NCI-H2227 (cell line): ENCODE measurements around the gene MN1.

Experiments
- DNase-seq: peaks from one replicate; lab custom pipeline; 2025; ENCODE audit not compliant: unreplicated experiment; lab: John Stamatoyannopoulos, UW

MN1 gene

GRCh38 chr22:27786291-27786932, 15.1 kb downstream of the MN1 start:
- no peak for DNase-seq

GRCh38 chr22:27785831-27786230, 15.7 kb downstream of the MN1 start:
- no peak for DNase-seq

GRCh38 chr22:27784120-27784475, 17.5 kb downstream of the MN1 start:
- DNase-seq: no peak

GRCh38 chr22:27783436-27784119, 18.0 kb downstream of the MN1 start:
- no peak for DNase-seq

GRCh38 chr22:27782088-27782487, 19.5 kb downstream of the MN1 start:
- no peak for DNase-seq

GRCh38 chr22:27780161-27780575, 21.4 kb downstream of the MN1 start:
- DNase-seq: no peak

- DNase-seq: no peak
Measured at GRCh38 chr22:27779643-27780042, 21.9 kb downstream of the MN1 start.

GRCh38 chr22:27778294-27779090, 23.1 kb downstream of the MN1 start:
- DNase-seq: no peak

- DNase-seq: no peak
Measured at GRCh38 chr22:27777128-27777527, 24.4 kb downstream of the MN1 start.

- no peak for DNase-seq
Measured at GRCh38 chr22:27776650-27776958, 25.0 kb downstream of the MN1 start.

GRCh38 chr22:27775758-27776649, 25.6 kb downstream of the MN1 start:
- DNase-seq: no peak

GRCh38 chr22:27775087-27775698, 26.4 kb downstream of the MN1 start:
- no peak for DNase-seq

- DNase-seq: no peak
Measured at GRCh38 chr22:27774200-27774599, 27.4 kb downstream of the MN1 start.

- DNase-seq: no peak
Measured at GRCh38 chr22:27772984-27773498, 28.5 kb downstream of the MN1 start.

GRCh38 chr22:27772081-27772983, 29.2 kb downstream of the MN1 start:
- no peak for DNase-seq

GRCh38 chr22:27771637-27772036, 29.9 kb downstream of the MN1 start:
- DNase-seq: no peak

GRCh38 chr22:27769012-27769411, 32.5 kb downstream of the MN1 start:
- no peak for DNase-seq

- DNase-seq: no peak
Measured at GRCh38 chr22:27768027-27768653, 33.4 kb downstream of the MN1 start.

GRCh38 chr22:27766679-27767078, 34.9 kb downstream of the MN1 start:
- DNase-seq: no peak
